Measurements from ENCODE around the gene PROC.

The PROC gene

DNA sequence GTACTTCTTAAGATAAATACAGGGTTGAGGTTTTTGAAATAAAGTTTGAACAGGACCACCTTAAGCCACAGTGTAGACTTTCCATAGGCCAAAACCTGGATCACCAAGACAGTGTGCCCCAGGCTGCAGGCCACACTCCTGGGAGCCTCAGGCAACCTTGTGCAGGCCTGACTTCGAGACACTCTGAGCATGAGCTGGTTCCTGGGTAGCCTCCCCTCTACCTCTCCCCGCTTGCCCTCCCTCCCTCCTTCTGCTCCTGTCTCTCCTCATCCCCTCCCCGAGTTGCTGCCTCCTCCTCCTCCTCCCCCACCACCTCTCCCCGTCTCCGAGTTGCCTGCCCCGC lies 10.6 kb upstream of the PROC start (continued):
- TF ChIP-seq, protein P1, sequence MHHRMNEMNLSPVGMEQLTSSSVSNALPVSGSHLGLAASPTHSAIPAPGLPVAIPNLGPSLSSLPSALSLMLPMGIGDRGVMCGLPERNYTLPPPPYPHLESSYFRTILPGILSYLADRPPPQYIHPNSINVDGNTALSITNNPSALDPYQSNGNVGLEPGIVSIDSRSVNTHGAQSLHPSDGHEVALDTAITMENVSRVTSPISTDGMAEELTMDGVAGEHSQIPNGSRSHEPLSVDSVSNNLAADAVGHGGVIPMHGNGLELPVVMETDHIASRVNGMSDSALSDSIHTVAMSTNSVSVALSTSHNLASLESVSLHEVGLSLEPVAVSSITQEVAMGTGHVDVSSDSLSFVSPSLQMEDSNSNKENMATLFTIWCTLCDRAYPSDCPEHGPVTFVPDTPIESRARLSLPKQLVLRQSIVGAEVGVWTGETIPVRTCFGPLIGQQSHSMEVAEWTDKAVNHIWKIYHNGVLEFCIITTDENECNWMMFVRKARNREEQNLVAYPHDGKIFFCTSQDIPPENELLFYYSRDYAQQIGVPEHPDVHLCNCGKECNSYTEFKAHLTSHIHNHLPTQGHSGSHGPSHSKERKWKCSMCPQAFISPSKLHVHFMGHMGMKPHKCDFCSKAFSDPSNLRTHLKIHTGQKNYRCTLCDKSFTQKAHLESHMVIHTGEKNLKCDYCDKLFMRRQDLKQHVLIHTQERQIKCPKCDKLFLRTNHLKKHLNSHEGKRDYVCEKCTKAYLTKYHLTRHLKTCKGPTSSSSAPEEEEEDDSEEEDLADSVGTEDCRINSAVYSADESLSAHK (tag by site-specific recombination; IDR thresholded peaks at IDR 0.05): no peak
- TF ChIP-seq ZNF169 (tag by site-specific recombination; IDR thresholded peaks at IDR 0.05) (no peak), ZSCAN16 (tag by site-specific recombination; IDR thresholded peaks at IDR 0.05) (no peak), ZFP69B (tag by site-specific recombination; IDR thresholded peaks at IDR 0.05) (no peak), ZNF624 (tag by site-specific recombination; IDR thresholded peaks at IDR 0.05) (no peak), ZNF248 (tag by site-specific recombination; IDR thresholded peaks at IDR 0.05) (no peak), GLIS2 (tag by site-specific recombination; IDR thresholded peaks at IDR 0.05) (no peak), TRIM28 (IDR thresholded peaks at IDR 0.05; ENCODE audit: borderline replicate concordance, low read length) (no peak), ZNF214 (tag by site-specific recombination; IDR thresholded peaks at IDR 0.05; ENCODE audit: borderline replicate concordance) (no peak), ZNF843 (tag by site-specific recombination; IDR thresholded peaks at IDR 0.05) (peak; percentile 24; the same call in 1 of the 2 replicates), SP2 (tag by site-specific recombination; IDR thresholded peaks at IDR 0.05) (no peak), ZNF623 (tag by site-specific recombination; IDR thresholded peaks at IDR 0.05) (no peak), ZNF341 (tag by site-specific recombination; IDR thresholded peaks at IDR 0.05; ENCODE audit: low read depth) (no peak), ZNF16 (tag by site-specific recombination; IDR thresholded peaks at IDR 0.05; ENCODE audit: low read depth) (no peak), ZNF76 (tag by site-specific recombination; IDR thresholded peaks at IDR 0.05; ENCODE audit: borderline replicate concordance, low read depth) (no peak), ZNF670 (tag by site-specific recombination; IDR thresholded peaks at IDR 0.05; ENCODE audit: low read depth) (no peak), KLF16 (tag by site-specific recombination; IDR thresholded peaks at IDR 0.05) (peak; percentile 52; the same call in 1 of the 2 replicates), ZNF433 (tag by site-specific recombination; IDR thresholded peaks at IDR 0.05; ENCODE audit: low read depth) (no peak), GLIS1 (tag by site-specific recombination; IDR thresholded peaks at IDR 0.05) (no peak), ZNF19 (tag by site-specific recombination; IDR thresholded peaks at IDR 0.05; ENCODE audit: low read depth) (no peak), KLF8 (tag by site-specific recombination; IDR thresholded peaks at IDR 0.05) (no peak), ZNF146 (tag by site-specific recombination; IDR thresholded peaks at IDR 0.05) (no peak), ZNF677 (tag by site-specific recombination; IDR thresholded peaks at IDR 0.05) (no peak), WT1 (tag by site-specific recombination; IDR thresholded peaks at IDR 0.05) (peak; percentile 59), ZNF2 (tag by site-specific recombination; IDR thresholded peaks at IDR 0.05) (no peak), EGR2 (tag by site-specific recombination; IDR thresholded peaks at IDR 0.05; ENCODE audit: low read depth) (peak; percentile 69; the same call in 1 of the 2 replicates), ZNF561 (tag by site-specific recombination; IDR thresholded peaks at IDR 0.05; ENCODE audit: borderline replicate concordance) (no peak), ZNF391 (tag by site-specific recombination; IDR thresholded peaks at IDR 0.05; ENCODE audit: borderline replicate concordance, low read depth) (no peak), ZNF621 (tag by site-specific recombination; IDR thresholded peaks at IDR 0.05) (no peak), ZNF121 (tag by site-specific recombination; IDR thresholded peaks at IDR 0.05) (peak; percentile 99), SCRT1 (tag by site-specific recombination; IDR thresholded peaks at IDR 0.05; ENCODE audit: borderline replicate concordance) (no peak), ZNF157 (tag by site-specific recombination; IDR thresholded peaks at IDR 0.05) (no peak), ZBTB7A (tag by site-specific recombination; IDR thresholded peaks at IDR 0.05; ENCODE audit: low read depth) (no peak), SALL2 (tag by site-specific recombination; IDR thresholded peaks at IDR 0.05; ENCODE audit: borderline replicate concordance) (no peak), ZNF239 (tag by site-specific recombination; IDR thresholded peaks at IDR 0.05) (no peak)
- TF ChIP-seq, protein P2, sequence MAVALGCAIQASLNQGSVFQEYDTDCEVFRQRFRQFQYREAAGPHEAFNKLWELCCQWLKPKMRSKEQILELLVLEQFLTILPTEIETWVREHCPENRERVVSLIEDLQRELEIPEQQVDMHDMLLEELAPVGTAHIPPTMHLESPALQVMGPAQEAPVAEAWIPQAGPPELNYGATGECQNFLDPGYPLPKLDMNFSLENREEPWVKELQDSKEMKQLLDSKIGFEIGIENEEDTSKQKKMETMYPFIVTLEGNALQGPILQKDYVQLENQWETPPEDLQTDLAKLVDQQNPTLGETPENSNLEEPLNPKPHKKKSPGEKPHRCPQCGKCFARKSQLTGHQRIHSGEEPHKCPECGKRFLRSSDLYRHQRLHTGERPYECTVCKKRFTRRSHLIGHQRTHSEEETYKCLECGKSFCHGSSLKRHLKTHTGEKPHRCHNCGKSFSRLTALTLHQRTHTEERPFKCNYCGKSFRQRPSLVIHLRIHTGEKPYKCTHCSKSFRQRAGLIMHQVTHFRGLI (tag by site-specific recombination; IDR thresholded peaks at IDR 0.05): no peak
- TF ChIP-seq, protein P3, sequence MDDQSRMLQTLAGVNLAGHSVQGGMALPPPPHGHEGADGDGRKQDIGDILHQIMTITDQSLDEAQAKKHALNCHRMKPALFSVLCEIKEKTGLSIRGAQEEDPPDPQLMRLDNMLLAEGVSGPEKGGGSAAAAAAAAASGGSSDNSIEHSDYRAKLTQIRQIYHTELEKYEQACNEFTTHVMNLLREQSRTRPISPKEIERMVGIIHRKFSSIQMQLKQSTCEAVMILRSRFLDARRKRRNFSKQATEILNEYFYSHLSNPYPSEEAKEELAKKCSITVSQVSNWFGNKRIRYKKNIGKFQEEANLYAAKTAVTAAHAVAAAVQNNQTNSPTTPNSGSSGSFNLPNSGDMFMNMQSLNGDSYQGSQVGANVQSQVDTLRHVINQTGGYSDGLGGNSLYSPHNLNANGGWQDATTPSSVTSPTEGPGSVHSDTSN (CRISPR knock-in tag; IDR thresholded peaks at IDR 0.05): no peak
- TF ChIP-seq, protein P4, sequence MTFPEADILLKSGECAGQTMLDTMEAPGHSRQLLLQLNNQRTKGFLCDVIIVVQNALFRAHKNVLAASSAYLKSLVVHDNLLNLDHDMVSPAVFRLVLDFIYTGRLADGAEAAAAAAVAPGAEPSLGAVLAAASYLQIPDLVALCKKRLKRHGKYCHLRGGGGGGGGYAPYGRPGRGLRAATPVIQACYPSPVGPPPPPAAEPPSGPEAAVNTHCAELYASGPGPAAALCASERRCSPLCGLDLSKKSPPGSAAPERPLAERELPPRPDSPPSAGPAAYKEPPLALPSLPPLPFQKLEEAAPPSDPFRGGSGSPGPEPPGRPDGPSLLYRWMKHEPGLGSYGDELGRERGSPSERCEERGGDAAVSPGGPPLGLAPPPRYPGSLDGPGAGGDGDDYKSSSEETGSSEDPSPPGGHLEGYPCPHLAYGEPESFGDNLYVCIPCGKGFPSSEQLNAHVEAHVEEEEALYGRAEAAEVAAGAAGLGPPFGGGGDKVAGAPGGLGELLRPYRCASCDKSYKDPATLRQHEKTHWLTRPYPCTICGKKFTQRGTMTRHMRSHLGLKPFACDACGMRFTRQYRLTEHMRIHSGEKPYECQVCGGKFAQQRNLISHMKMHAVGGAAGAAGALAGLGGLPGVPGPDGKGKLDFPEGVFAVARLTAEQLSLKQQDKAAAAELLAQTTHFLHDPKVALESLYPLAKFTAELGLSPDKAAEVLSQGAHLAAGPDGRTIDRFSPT (tag by site-specific recombination; IDR thresholded peaks at IDR 0.05): no peak

Measured in HEK293 (cell line).